HCT116 (cell line): ENCODE measurements around the gene ACADS. TPM values are rescaled to one million over a fixed set of nuclear protein-coding genes. Genes with fewer than 3 reads are reported as not detected.

Experiments used
- ATAC-seq: fragments of 200-7000 bp; cut with Tn5 transposase; 2 replicates; pipeline ENCODE4 v1.9.1; 2020; ENCODE audit warnings: mild to moderate bottlenecking, moderate library complexity
- BruUV-seq: library from RNA; stranded (reverse); fragments of 400-500 nt; replicated peaks from 2 replicates; lab custom pipeline; 2021; lab: Mats Ljungman, UMichigan
- CTCF ChIA-PET: fragments of 300-600 bp; sonication (Branson Sonifier 250); formaldehyde crosslinking; loops from one replicate; lab custom pipeline; 2021; ENCODE audit warnings: antibody characterized with exemption; lab: Charles Lee
- POLR2A ChIA-PET: fragments of 300-600, 350-600 bp; sonication (Branson Sonifier 250); formaldehyde crosslinking; loops from one replicate; lab custom pipeline; 2021; ENCODE audit warnings: antibody characterized with exemption; lab: Charles Lee
- RAD21 ChIA-PET, 2 experiments: fragments of 300-600 bp; sonication (Branson Sonifier 250); formaldehyde crosslinking; loops; one replicate each; lab custom pipeline; 2023; ENCODE audit warnings: low total read pairs in 2 of 2; ENCODE audit not compliant: uncharacterized antibody in 2 of 2, unreplicated experiment in 2 of 2, low non-redundant PET in 1 of 2; lab: Charles Lee
- DNase-seq: peaks from one replicate; pipeline ENCODE4 v3.0.0-alpha.2; 2010; ENCODE audit warnings: low read depth, low spot score
- H2AFZ ChIP-seq: fragments of 200-600 bp; shearing (Covaris generic), sonication (generic); 2 replicates; pipeline ENCODE4 v1.6.1; 2017; ENCODE audit warnings: low read depth, mixed run types, mixed read lengths, antibody characterized with exemption, low read length; ENCODE audit not compliant: poor library complexity, severe bottlenecking
- H3K27ac ChIP-seq: 2 replicates; pipeline ENCODE4 v1.5.1; 2012; ENCODE audit warnings: low read depth, low read length
- H3K27me3 ChIP-seq: fragments of 200-600 bp; sonication (generic); 2 replicates; pipeline ENCODE4 v1.6.1; 2016; ENCODE audit warnings: mixed run types, low read length, mixed read lengths; ENCODE audit not compliant: insufficient read depth
- H3K36me3 ChIP-seq, 2 experiments: fragments of 200-500 bp in 1 of 2; fragments of 200-600 bp in 1 of 2; sonication (Bioruptor generic) in 1 of 2; sonication (generic) in 1 of 2; 2 replicates each; pipeline versions ENCODE4 v1.5.1 to v1.6.1; 2014 to 2016; ENCODE audit warnings: low read length in 2 of 2, inconsistent platforms in 1 of 2, mixed read lengths in 1 of 2, mixed run types in 1 of 2; ENCODE audit not compliant: insufficient read depth in 2 of 2, control insufficient read depth in 1 of 2
- H3K4me1 ChIP-seq, 2 experiments: fragments of 200-600 bp in 1 of 2; sonication (generic) in 1 of 2; 2 replicates each; pipeline versions ENCODE4 v1.5.1 to v1.6.1; 2012 to 2017; ENCODE audit warnings: low read length in 2 of 2, inconsistent platforms in 1 of 2, mild to moderate bottlenecking in 1 of 2, mixed read lengths in 1 of 2, mixed run types in 1 of 2, moderate library complexity in 1 of 2; ENCODE audit not compliant: insufficient read depth in 2 of 2, control insufficient read depth in 1 of 2
- H3K4me2 ChIP-seq: fragments of 200-600 bp; sonication (generic); 2 replicates; pipeline ENCODE4 v1.6.1; 2017; ENCODE audit warnings: mixed run types, low read length, mixed read lengths
- H3K4me3 ChIP-seq, 2 experiments: fragments of 200-600 bp in 1 of 2; sonication (generic) in 1 of 2; replicated peaks in 1 of 2; 2 replicates each; pipeline ENCODE4 v1.5.1; 2011 to 2016; ENCODE audit warnings: low read length in 2 of 2, control low read depth in 1 of 2, low read depth in 1 of 2, mild to moderate bottlenecking in 1 of 2, mixed read lengths in 1 of 2, mixed run types in 1 of 2
- H3K79me2 ChIP-seq: fragments of 200-600 bp; sonication (generic); 2 replicates; pipeline ENCODE4 v1.6.1; 2017; ENCODE audit warnings: mild to moderate bottlenecking, mixed run types, low read length, moderate library complexity, mixed read lengths; ENCODE audit not compliant: insufficient read depth
- H3K9ac ChIP-seq: fragments of 200-600 bp; sonication (generic); 2 replicates; pipeline ENCODE4 v1.6.1; 2016; ENCODE audit warnings: low read length, mixed read lengths
- H3K9me2 ChIP-seq: fragments of 200-600 bp; sonication (generic), shearing (Covaris generic); 2 replicates; pipeline ENCODE4 v1.6.1; 2017; ENCODE audit warnings: mixed run types, mild to moderate bottlenecking, moderate library complexity; ENCODE audit not compliant: insufficient read depth
- H3K9me3 ChIP-seq, 2 experiments: fragments of 200-500 bp in 1 of 2; fragments of 200-600 bp in 1 of 2; sonication (Bioruptor generic) in 1 of 2; sonication (generic) in 1 of 2; 2 replicates each; pipeline ENCODE4 v1.6.1; 2014 to 2017; ENCODE audit warnings: low read length in 2 of 2, mixed read lengths in 2 of 2, inconsistent platforms in 1 of 2, low read depth in 1 of 2, mild to moderate bottlenecking in 1 of 2, mixed run types in 1 of 2, moderate library complexity in 1 of 2; ENCODE audit not compliant: control insufficient read depth in 1 of 2, insufficient read depth in 1 of 2
- H4K20me1 ChIP-seq: fragments of 200-600 bp; sonication (generic), shearing (Covaris generic); 2 replicates; pipeline ENCODE4 v1.6.1; 2017; ENCODE audit warnings: mixed run types, mild to moderate bottlenecking, moderate library complexity; ENCODE audit not compliant: insufficient read depth
- CBX3 ChIP-seq: IDR thresholded peaks from 2 replicates; pipeline ENCODE4 v1.6.1; 2012; ENCODE audit warnings: low read depth
- CEBPB ChIP-seq: IDR thresholded peaks from 2 replicates; pipeline ENCODE4 v1.6.1; 2012; ENCODE audit warnings: low read depth
- EGR1 ChIP-seq: IDR thresholded peaks from 2 replicates; pipeline ENCODE4 v1.6.1; 2012; ENCODE audit warnings: low read depth
- ELF1 ChIP-seq: IDR thresholded peaks from 2 replicates; pipeline ENCODE4 v1.6.1; 2012; ENCODE audit warnings: low read depth, borderline replicate concordance
- FOSL1 ChIP-seq: IDR thresholded peaks from 2 replicates; pipeline ENCODE4 v1.6.1; 2012; ENCODE audit warnings: low read depth
- JUND ChIP-seq: IDR thresholded peaks from 2 replicates; pipeline ENCODE4 v1.6.1; 2012
- MAX ChIP-seq: IDR thresholded peaks from 2 replicates; pipeline ENCODE4 v1.6.1; 2012
- RAD21 ChIP-seq: IDR thresholded peaks from 2 replicates; pipeline ENCODE4 v1.6.1; 2012; ENCODE audit warnings: low read depth, mild to moderate bottlenecking
- YY1 ChIP-seq: IDR thresholded peaks from 2 replicates; pipeline ENCODE4 v1.6.1; 2011; ENCODE audit warnings: low read length, low read depth, moderate library complexity, mild to moderate bottlenecking; ENCODE audit not compliant: insufficient replicate concordance; ENCODE audit errors: extremely low read depth
- ZBTB33 ChIP-seq: IDR thresholded peaks from 2 replicates; pipeline ENCODE4 v1.6.1; 2011; ENCODE audit warnings: mild to moderate bottlenecking, low read length, moderate library complexity; ENCODE audit not compliant: insufficient replicate concordance; ENCODE audit errors: extremely low read depth
- intact Hi-C: fragments of 100-400 bp; cut with micrococcal nuclease; formaldehyde crosslinking; loops from 2 replicates; pipeline ENCODE4 v1.10.0; 2022
- total RNA-seq: library from RNA; stranded (reverse); gene quantifications from one replicate; pipeline ENCODE4 v1.2.1, GENCODE V29; 2021; ENCODE audit not compliant: unreplicated experiment
- TF ChIP-seq, protein P1 (sequence below), 3 experiments: fragments of 200-600 bp in 1 of 3; sonication (generic) in 1 of 3; IDR thresholded peaks in 2 of 3; conservative IDR thresholded peaks in 1 of 3; 2 replicates each; pipeline ENCODE4 v1.5.1; 2012 to 2017; ENCODE audit warnings: low read depth in 2 of 3, low read length in 2 of 3, antibody characterized with exemption in 1 of 3, borderline replicate concordance in 1 of 3, control low read depth in 1 of 3, mild to moderate bottlenecking in 1 of 3, mixed read lengths in 1 of 3, mixed run types in 1 of 3, moderate library complexity in 1 of 3; ENCODE audit not compliant: insufficient read depth in 1 of 3

The ACADS gene
- total RNA-seq, 1 experiment from 2014 or later = 21.4 TPM

DNA sequence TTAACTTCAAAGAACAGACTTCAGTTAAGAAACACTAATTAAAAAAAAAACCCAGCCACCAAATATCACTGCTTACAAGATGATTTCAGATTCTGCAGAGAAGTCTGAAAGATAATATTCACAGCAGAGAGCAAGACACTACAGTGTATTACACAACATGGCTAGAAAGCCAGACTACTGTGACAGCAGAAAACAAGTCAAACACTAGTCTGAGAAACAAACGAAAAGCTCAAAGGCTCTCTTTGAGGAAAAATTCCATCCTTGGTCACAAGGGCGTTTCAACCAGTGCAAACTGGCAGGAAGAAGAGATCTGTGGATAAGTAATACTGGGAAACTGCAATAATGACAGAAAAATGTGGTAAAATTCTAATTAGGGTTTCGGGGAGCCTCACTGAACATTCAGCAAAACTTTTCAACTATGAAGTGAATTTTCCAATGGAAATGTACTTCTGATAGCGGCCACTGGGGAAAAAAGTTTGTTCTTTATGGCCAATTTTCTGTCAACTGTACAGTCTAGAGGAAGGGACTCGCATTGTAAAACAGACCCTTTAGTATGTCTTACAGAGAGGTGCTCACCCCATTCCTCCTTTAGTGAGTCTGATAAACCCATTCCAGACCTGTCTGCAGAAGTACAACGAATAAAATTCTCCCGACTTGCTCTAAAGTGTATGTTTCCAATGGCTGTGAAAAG lies 50.4 kb downstream of the ACADS start:
- Histone ChIP-seq H3K36me3 (no peaks in the 10 kb centered on the region), H3K9me2 (no peaks in the 10 kb centered on the region), H3K4me3 (no peak overlapping the region), H4K20me1 (no peaks in the 10 kb centered on the region), H3K9ac (no peak overlapping the region), H3K27me3 (no peaks in the 10 kb centered on the region), H3K79me2 (no peaks in the 10 kb centered on the region), H3K27ac (no peak overlapping the region), H3K4me2 (no peak overlapping the region), H3K9me3 (no peaks in the 10 kb centered on the region), H2AFZ (no peak overlapping the region), H3K4me1 (no peaks in the 10 kb centered on the region)
- no TSS peak for BruUV-seq
- intact Hi-C loops = no loop called here
- RAD21 ChIA-PET = no interaction called here
- DNase-seq (no peak), ATAC-seq (no peak)
- no peak for TF ChIP-seq RAD21
- no peak for TF ChIP-seq CEBPB
- TF ChIP-seq, protein P1, sequence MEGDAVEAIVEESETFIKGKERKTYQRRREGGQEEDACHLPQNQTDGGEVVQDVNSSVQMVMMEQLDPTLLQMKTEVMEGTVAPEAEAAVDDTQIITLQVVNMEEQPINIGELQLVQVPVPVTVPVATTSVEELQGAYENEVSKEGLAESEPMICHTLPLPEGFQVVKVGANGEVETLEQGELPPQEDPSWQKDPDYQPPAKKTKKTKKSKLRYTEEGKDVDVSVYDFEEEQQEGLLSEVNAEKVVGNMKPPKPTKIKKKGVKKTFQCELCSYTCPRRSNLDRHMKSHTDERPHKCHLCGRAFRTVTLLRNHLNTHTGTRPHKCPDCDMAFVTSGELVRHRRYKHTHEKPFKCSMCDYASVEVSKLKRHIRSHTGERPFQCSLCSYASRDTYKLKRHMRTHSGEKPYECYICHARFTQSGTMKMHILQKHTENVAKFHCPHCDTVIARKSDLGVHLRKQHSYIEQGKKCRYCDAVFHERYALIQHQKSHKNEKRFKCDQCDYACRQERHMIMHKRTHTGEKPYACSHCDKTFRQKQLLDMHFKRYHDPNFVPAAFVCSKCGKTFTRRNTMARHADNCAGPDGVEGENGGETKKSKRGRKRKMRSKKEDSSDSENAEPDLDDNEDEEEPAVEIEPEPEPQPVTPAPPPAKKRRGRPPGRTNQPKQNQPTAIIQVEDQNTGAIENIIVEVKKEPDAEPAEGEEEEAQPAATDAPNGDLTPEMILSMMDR (IDR thresholded peaks at IDR 0.05 in 2 of 3, conservative IDR thresholded peaks at IDR 0.05 in 1 of 3; ENCODE audit: borderline replicate concordance in 1 of 3, insufficient read depth in 1 of 3, low read depth in 2 of 3, low read length in 2 of 3) = peak in 1 of 3 experiments; percentile 34; a peak in 2 of 6 replicates
- TF ChIP-seq YY1 = no peak
- no peak for TF ChIP-seq ELF1
- TF ChIP-seq EGR1 = no peak
- no peak for TF ChIP-seq JUND
- CTCF ChIA-PET = no interaction called here
- POLR2A ChIA-PET = no interaction called here

GRCh38 chr12:120783197-120783596 lies 57.6 kb downstream of the ACADS start:
- intact Hi-C loops = no loop called here
- peak; percentile 33 for DNase-seq
- peak overlapping the region; percentile 9; the same call in 1 of the 2 replicates for H3K27ac ChIP-seq
- no peak for TF ChIP-seq ZBTB33
- TF ChIP-seq MAX = peak; percentile 38; the same call in 1 of the 2 replicates
- peak; percentile 65 for TF ChIP-seq FOSL1
- no peak for TF ChIP-seq ELF1
- TF ChIP-seq, protein P1 (IDR thresholded peaks at IDR 0.05 in 2 of 3, conservative IDR thresholded peaks at IDR 0.05 in 1 of 3; ENCODE audit: borderline replicate concordance in 1 of 3, insufficient read depth in 1 of 3, low read depth in 2 of 3, low read length in 2 of 3) = no peak
- TF ChIP-seq CBX3 = 0 out of 2 replicates have a peak, but pooled peaks have one; percentile 17
- peak; percentile 55; the same call in 1 of the 2 replicates for TF ChIP-seq CEBPB
- H3K4me3 ChIP-seq = no peak overlapping the region
- no peaks in the 10 kb centered on the region for H3K9me2 ChIP-seq
- no peaks in the 10 kb centered on the region for H3K9me3 ChIP-seq
- H3K4me1 ChIP-seq = peaks cover 14 to 18% of the 10 kb centered on the region in 2 experiments
- peaks cover 0 to 3% of the 10 kb centered on the region in 2 experiments; a peak in 1 of 4 replicates for H3K36me3 ChIP-seq
- no peaks in the 10 kb centered on the region for H3K27me3 ChIP-seq
- ChIA-PET RAD21 (no interaction called here), CTCF (no interaction called here), POLR2A (no interaction called here)
- no peak overlapping the region for H2AFZ ChIP-seq
- no peak overlapping the region for H3K9ac ChIP-seq
- H4K20me1 ChIP-seq = no peaks in the 10 kb centered on the region
- peak; percentile 44 for ATAC-seq
- BruUV-seq = no TSS peak
- peak overlapping the region; percentile 54 for H3K4me2 ChIP-seq
- no peaks in the 10 kb centered on the region for H3K79me2 ChIP-seq
